BJ (cell line): Measurements from ENCODE around the gene COPZ2. TPM values are rescaled to one million over a fixed set of nuclear protein-coding genes. Genes with fewer than 3 reads are reported as not detected.

Source experiments
- CTCF ChIA-PET: fragments of 350-600 bp; formaldehyde crosslinking; extraction: SDS; loops from one replicate; lab custom pipeline; 2021; ENCODE audit warnings: antibody characterized with exemption, inconsistent platforms; lab: Yijun Ruan, JAX
- POLR2A ChIA-PET: fragments of 300-600 bp; sonication (Branson Sonifier 250); formaldehyde crosslinking; extraction: SDS; loops from one replicate; lab custom pipeline; 2021; ENCODE audit warnings: antibody characterized with exemption; lab: Charles Lee
- DNase-seq: peaks from one replicate; pipeline ENCODE4 v3.0.0-alpha.2; 2011; ENCODE audit warnings: low read depth
- H3K27me3 ChIP-seq: 2 replicates; pipeline ENCODE4 v1.6.0; 2011; ENCODE audit warnings: low read length; ENCODE audit not compliant: control insufficient read depth, insufficient read depth
- H3K36me3 ChIP-seq: 2 replicates; pipeline ENCODE4 v1.5.1; 2011; ENCODE audit warnings: low read length; ENCODE audit not compliant: control insufficient read depth, insufficient read depth
- H3K4me3 ChIP-seq: 2 replicates; pipeline ENCODE4 v1.5.1; 2011; ENCODE audit warnings: low read depth, mild to moderate bottlenecking, control low read depth, low read length
- CTCF ChIP-seq: IDR thresholded peaks from 2 replicates; pipeline ENCODE4 v1.5.1; 2011; ENCODE audit warnings: low read depth, mild to moderate bottlenecking, control low read depth, inconsistent platforms, low read length, moderate library complexity; ENCODE audit not compliant: insufficient read depth
- polyA plus RNA-seq: library from polyadenylated mRNA; depleted of rRNA; stranded (reverse); fragments of >200 nt; gene quantifications from 2 replicates; pipeline ENCODE4 v1.2.3, GENCODE V29; 2011

Gene COPZ2
- polyA plus RNA-seq, 1 experiment, result 132 TPM

GRCh38 chr17:48066656-48067055 lies 29.1 kb upstream of the COPZ2 start:
- Histone ChIP-seq H3K27me3 (no peaks in the 10 kb centered on the region), H3K36me3 (peaks cover 12% of the 10 kb centered on the region), H3K4me3 (no peak overlapping the region)
- CTCF ChIA-PET, result interaction anchor here (1.2 to 2.2 kb wide), 4 partner anchors 13 to 40 kb away, joined by 3 to 8 read pairs (median 3); no protein-coding TSS in a partner anchor
- POLR2A ChIA-PET, result no interaction called here
- TF ChIP-seq CTCF, result no peak
- DNase-seq, result no peak

DNA sequence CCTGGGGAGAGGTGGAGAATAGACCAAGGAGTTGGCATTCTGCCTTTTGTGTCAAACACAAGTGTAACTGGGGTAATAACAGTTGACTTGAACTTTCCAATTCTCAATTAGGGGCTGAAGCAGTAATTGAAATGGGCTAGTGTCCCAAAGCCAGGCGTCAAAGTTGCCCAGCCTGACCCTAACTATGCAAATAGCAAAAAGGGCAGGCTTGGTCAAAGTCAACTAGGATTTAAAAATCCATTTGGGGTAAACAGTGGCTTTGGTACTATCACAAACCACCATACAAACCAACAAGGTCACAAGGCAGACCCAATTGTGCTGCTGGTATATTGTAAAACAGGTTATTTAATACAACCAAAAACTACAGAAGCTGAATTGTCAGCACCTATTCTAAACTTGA lies 28.6 kb upstream of the COPZ2 start:
- no peak for DNase-seq
- CTCF ChIA-PET, result interaction anchor here (1.0 to 1.5 kb wide), 5 partner anchors 14 to 40 kb away, joined by 3 to 5 read pairs (median 3); no protein-coding TSS in a partner anchor
- POLR2A ChIA-PET, result no interaction called here
- H3K27me3 ChIP-seq, result no peaks in the 10 kb centered on the region
- no peak for TF ChIP-seq CTCF
- no peak overlapping the region for H3K4me3 ChIP-seq
- H3K36me3 ChIP-seq, result peaks cover 12% of the 10 kb centered on the region

- no peak for TF ChIP-seq CTCF
- ChIA-PET CTCF (interaction anchor here (0.6 to 1.6 kb wide), 4 partner anchors 8 to 223 kb away, joined by 3 to 5 read pairs (median 4); partner anchors contain the start of gene SCRN2), POLR2A (no interaction called here)
- no peak for DNase-seq
- Histone ChIP-seq H3K27me3 (no peaks in the 10 kb centered on the region), H3K36me3 (peaks cover 14% of the 10 kb centered on the region), H3K4me3 (no peak overlapping the region)
Observed at GRCh38 chr17:48064638-48065037, 27.0 kb upstream of the COPZ2 start.

GRCh38 chr17:48062273-48062672 lies 24.7 kb upstream of the COPZ2 start:
- DNase-seq, result no peak
- no peak for TF ChIP-seq CTCF
- Histone ChIP-seq H3K4me3 (no peak overlapping the region), H3K27me3 (no peaks in the 10 kb centered on the region), H3K36me3 (peaks cover 26% of the 10 kb centered on the region)
- CTCF ChIA-PET, result interaction anchor here (0.6 to 1.7 kb wide), 5 partner anchors 10 to 37 kb away, joined by 3 to 7 read pairs (median 4); no protein-coding TSS in a partner anchor
- POLR2A ChIA-PET, result no interaction called here

DNA sequence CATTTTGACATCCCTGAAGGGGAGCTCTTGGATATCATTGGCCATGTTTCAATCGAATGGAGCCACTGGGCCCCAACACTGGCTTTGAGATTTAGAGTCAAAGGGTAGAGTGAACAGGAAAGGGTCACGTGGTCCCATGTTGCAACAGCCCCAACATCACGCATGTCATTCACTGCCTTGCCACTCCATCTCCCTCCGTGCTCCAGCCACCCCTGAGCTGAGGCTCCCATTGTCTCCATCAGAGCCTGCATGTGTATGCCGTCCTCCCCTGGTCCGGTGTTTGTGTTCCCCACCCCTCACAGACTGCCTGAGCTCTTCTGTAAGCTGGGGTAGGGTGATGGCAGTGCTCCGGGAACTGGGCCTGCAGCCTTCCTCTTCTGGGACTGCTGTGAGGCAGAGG lies 22.7 kb upstream of the COPZ2 start:
- H3K27me3 ChIP-seq, result no peaks in the 10 kb centered on the region
- ChIA-PET CTCF (interaction anchor here (1.5 kb wide), 1 partner anchor 9 kb away, joined by 4 read pairs; no protein-coding TSS in a partner anchor), POLR2A (interaction anchor here (0.6 kb wide), 1 partner anchor 374 kb away, joined by 4 read pairs; no protein-coding TSS in a partner anchor)
- H3K4me3 ChIP-seq, result no peak overlapping the region
- H3K36me3 ChIP-seq, result peaks cover 35% of the 10 kb centered on the region
- no peak for TF ChIP-seq CTCF
- no peak for DNase-seq
